ENCODE results near the gene KIF3C.

DNA sequence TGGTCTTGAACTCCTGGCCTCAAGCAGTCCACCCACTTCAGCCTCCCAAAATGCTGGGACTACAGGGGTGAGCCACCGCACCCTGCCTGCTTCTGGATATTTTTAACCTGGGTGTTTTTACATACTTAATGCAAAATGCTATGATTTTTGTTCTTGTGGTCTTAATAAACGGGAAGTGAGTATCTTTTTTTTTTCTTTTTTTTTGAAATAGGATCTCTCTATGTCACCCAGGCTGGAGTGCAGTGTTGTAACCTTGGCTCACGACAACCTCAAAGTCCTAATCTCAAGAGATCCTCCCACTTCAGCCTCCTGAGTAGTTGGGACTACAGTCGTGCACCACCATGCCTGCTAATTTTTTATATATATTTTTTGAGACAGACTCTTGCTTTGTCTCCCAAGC, 84.8 kb downstream of the KIF3C start:
- TF ChIP-seq, protein P1, sequence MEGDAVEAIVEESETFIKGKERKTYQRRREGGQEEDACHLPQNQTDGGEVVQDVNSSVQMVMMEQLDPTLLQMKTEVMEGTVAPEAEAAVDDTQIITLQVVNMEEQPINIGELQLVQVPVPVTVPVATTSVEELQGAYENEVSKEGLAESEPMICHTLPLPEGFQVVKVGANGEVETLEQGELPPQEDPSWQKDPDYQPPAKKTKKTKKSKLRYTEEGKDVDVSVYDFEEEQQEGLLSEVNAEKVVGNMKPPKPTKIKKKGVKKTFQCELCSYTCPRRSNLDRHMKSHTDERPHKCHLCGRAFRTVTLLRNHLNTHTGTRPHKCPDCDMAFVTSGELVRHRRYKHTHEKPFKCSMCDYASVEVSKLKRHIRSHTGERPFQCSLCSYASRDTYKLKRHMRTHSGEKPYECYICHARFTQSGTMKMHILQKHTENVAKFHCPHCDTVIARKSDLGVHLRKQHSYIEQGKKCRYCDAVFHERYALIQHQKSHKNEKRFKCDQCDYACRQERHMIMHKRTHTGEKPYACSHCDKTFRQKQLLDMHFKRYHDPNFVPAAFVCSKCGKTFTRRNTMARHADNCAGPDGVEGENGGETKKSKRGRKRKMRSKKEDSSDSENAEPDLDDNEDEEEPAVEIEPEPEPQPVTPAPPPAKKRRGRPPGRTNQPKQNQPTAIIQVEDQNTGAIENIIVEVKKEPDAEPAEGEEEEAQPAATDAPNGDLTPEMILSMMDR (tag by site-specific recombination; IDR thresholded peaks at IDR 0.05) = no peak
- TF ChIP-seq KLF16 (tag by site-specific recombination; IDR thresholded peaks at IDR 0.05) = no peak
- no peak for TF ChIP-seq REST (tag by site-specific recombination; IDR thresholded peaks at IDR 0.05)
- TF ChIP-seq BCL11A (tag by site-specific recombination; IDR thresholded peaks at IDR 0.05; ENCODE audit: low read depth) = no peak
- no peak for TF ChIP-seq ZBTB8A (tag by site-specific recombination; IDR thresholded peaks at IDR 0.05)
- TF ChIP-seq KLF1 (tag by site-specific recombination; IDR thresholded peaks at IDR 0.05) = no peak
- no peak for TF ChIP-seq YY1 (tag by site-specific recombination; IDR thresholded peaks at IDR 0.05)
- no peak for TF ChIP-seq ZNF747 (tag by site-specific recombination; IDR thresholded peaks at IDR 0.05)
- no peak for TF ChIP-seq ZNF629 (tag by site-specific recombination; IDR thresholded peaks at IDR 0.05)

Data from HEK293 (cell line).